Fibroblast of pulmonary artery (primary cell): ENCODE data around the gene GPNMB.

ENCODE experiments used
- DNase-seq: peaks from one replicate; pipeline ENCODE4 v3.0.0-alpha.2; 2010; ENCODE audit warnings: low read depth
- H3K4me3 ChIP-seq: replicated peaks from 2 replicates; pipeline ENCODE4 v1.5.1; 2011; ENCODE audit warnings: low read depth, mild to moderate bottlenecking, control low read depth, low read length, moderate library complexity
- TF ChIP-seq, protein P1 (sequence below): IDR thresholded peaks from 2 replicates; pipeline ENCODE4 v1.5.1; 2011; ENCODE audit warnings: mild to moderate bottlenecking, control low read depth, low read length, inconsistent platforms; ENCODE audit errors: missing control alignments

GPNMB gene

DNA sequence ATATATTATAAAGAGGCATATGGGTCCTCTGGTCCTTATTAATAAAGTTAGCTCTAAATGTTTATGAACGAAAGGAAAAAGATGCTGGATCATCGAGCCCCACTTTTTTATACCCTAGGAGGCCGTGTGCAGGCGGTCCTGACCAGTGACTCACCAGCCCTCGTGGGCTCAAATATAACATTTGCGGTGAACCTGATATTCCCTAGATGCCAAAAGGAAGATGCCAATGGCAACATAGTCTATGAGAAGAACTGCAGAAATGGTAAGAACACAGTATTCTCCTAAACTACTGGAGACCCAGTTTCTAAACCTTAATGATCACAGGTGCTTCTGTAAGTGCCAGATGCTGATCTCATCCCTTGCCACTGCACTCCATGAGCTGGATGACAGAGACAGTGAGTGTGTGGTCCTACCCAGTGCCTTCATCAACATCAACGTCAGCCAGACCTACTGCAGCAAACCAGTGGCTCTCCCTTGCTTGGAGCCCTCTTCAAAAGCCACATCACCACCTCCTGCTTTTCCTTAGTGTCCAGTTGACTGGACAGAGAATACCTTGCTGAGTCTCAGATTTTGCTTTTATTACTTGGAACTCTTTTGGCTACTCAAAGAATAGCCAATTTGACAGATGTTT, 7.6 kb downstream of the GPNMB start:
- no peak overlapping the region for H3K4me3 ChIP-seq
- TF ChIP-seq, protein P1, sequence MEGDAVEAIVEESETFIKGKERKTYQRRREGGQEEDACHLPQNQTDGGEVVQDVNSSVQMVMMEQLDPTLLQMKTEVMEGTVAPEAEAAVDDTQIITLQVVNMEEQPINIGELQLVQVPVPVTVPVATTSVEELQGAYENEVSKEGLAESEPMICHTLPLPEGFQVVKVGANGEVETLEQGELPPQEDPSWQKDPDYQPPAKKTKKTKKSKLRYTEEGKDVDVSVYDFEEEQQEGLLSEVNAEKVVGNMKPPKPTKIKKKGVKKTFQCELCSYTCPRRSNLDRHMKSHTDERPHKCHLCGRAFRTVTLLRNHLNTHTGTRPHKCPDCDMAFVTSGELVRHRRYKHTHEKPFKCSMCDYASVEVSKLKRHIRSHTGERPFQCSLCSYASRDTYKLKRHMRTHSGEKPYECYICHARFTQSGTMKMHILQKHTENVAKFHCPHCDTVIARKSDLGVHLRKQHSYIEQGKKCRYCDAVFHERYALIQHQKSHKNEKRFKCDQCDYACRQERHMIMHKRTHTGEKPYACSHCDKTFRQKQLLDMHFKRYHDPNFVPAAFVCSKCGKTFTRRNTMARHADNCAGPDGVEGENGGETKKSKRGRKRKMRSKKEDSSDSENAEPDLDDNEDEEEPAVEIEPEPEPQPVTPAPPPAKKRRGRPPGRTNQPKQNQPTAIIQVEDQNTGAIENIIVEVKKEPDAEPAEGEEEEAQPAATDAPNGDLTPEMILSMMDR, result no peak
- no peak for DNase-seq

DNA sequence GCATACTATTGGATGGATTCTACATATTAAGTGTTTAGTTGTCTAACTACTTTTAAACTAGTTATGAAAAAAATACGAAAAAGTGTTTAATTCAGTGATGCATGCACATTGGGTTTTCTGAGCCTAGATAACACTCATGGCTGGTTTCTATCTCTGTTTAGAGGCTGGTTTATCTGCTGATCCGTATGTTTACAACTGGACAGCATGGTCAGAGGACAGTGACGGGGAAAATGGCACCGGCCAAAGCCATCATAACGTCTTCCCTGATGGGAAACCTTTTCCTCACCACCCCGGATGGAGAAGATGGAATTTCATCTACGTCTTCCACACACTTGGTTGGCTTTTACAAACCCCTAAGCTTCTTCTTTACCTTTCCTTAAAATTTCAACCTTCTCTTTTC, 10.2 kb downstream of the GPNMB start:
- TF ChIP-seq, protein P1, result no peak
- H3K4me3 ChIP-seq, result no peak overlapping the region
- DNase-seq, result no peak

DNA sequence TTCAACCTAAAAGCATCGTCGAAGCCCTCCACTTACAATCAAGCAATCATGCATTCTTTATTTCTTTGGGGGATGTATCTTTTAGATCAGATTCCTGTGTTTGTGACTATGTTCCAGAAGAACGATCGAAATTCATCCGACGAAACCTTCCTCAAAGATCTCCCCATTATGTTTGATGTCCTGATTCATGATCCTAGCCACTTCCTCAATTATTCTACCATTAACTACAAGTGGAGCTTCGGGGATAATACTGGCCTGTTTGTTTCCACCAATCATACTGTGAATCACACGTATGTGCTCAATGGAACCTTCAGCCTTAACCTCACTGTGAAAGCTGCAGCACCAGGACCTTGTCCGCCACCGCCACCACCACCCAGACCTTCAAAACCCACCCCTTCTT, 13.8 kb downstream of the GPNMB start:
- TF ChIP-seq, protein P1, result no peak
- H3K4me3 ChIP-seq, result no peak overlapping the region
- DNase-seq, result no peak

DNA sequence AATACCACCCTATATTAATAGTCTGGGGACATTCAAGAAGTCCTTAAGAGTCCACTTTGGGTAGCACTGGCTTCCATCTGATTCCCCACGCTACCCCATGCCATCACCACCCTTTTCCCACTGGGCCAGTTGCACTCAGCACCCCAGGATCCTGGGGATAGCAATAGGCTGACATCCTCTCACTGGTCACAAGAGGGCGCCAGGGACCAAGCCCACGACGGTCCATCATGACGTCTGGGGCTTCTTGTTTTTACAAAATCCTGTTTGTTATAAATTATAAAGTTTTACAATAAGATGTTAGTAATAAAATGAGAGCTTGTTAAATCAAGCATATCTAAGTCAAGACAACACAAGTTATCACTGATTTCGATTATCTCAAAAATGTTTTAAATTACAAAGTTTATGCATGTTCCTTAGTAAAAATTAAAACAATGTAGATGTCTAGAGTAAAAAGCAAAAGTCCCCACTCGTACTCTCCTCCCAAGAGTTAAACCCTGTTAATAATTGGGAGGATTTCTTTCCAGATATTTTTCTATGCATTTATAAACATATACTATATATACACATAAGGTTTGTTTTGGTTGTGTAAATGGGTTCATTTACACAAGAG, 15.4 kb downstream of the GPNMB start:
- TF ChIP-seq, protein P1, result peak; percentile 97
- peak; percentile 75 for DNase-seq
- no peak overlapping the region for H3K4me3 ChIP-seq

DNA sequence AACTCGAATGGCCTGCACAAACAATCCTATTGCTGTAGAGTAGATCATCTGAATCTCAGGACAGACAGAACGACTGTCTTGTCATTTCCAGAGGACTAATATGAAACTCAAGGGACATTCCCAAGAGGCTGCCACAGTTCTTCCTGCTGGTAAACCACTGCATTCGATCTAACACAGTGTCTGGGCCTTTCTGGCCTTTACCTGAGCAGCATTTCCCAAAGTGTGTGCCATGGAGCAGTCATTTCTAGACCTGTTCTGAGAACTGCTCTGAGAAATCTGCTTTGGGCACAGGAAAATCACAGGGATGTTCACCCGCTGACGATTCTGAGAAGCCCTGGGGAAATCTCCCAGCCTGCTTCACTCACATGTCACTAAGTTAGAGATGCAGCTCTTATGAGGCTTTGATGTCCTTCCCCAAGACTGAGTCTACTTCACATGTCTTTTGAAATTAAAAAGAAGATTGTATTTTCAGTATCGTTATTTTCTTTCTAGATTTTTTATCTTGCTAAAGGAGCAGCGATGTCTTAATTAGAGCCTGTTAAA, 18.4 kb downstream of the GPNMB start:
- TF ChIP-seq, protein P1, result no peak
- no peak for DNase-seq
- no peak overlapping the region for H3K4me3 ChIP-seq

DNA sequence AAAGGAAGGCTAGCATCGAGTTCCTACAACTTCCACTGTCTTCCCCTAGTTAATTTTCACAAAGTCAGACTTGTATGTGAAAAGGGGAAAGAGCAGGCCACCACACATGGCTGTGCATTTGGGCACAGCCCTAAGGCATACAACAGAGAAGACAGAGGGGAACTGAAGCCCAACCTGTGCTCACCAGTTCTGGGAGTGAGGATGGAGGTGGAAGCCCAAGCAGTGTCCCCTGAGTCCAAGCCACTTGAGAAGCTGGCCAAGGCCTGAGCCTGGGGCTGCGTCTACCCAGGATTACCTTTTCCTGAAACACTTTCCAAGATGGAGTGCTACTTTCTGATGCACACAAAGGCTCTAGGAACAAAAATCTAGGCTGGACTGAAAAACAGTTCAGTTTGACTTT, 20.3 kb downstream of the GPNMB start:
- TF ChIP-seq, protein P1, result no peak
- DNase-seq, result no peak
- H3K4me3 ChIP-seq, result no peak overlapping the region

DNA sequence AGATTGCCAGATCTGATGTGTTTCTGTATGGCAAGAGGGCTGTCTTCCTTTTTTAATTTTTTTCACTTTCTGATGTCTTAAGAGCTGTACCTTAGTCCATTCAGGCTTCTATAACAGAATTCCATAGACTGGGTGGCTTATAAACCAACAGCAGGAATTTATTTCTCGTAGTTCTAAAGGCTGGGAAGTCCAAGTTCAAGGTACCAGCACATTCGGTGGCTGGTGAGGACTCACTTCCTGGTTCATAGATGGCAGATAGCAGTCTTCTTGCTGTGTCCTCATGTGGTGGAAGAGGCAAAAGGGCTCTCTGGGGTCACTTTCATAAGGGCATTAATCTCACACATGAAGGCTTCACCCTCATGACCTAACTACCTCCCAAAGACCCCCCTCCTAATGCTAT, 20.8 kb downstream of the GPNMB start:
- TF ChIP-seq, protein P1, result no peak
- no peak for DNase-seq
- H3K4me3 ChIP-seq, result no peak overlapping the region
